Cortex of kidney (tissue), 1 donor: ENCODE data around the gene TOR1A.

Source experiments
- DNase-seq: peaks from one replicate; lab custom pipeline; 2025; lab: John Stamatoyannopoulos, UW

TOR1A gene, protein sequence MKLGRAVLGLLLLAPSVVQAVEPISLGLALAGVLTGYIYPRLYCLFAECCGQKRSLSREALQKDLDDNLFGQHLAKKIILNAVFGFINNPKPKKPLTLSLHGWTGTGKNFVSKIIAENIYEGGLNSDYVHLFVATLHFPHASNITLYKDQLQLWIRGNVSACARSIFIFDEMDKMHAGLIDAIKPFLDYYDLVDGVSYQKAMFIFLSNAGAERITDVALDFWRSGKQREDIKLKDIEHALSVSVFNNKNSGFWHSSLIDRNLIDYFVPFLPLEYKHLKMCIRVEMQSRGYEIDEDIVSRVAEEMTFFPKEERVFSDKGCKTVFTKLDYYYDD

DNA sequence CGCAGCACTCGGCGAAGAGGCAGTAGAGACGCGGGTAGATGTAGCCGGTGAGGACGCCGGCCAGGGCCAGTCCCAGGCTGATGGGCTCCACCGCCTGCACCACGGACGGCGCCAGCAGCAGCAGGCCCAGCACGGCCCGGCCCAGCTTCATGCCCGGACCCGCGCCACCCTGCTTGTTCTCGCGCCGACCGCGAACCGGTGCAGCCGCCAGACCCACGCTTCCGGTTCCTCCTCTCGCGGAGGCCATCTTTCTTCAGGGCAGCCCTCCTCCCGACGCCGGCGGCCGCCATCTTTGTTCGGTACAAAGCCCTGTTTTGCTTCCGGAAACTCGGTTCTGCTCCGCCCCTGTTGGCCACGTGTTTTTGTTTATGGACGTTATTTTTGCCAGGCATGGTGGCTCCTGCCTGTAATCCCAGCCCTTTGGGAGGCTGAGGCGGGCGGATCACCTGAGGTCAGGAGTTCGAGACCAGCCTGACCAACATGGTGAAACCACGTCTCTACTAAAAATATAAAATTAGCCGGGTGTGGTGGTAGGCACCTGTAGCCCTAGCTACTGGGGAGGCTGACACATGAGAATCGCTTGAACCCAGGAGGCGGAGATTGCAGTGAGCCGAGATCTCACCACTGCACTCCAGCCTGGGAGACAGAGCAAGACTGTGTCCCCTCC lies at the start of gene TOR1A:
Gene TOR1A (minus strand): TSS at position 202 of the 667 bp plus-strand sequence. CDS start 51 bp downstream, at position 151.
- DNase-seq = no peak

- no peak for DNase-seq
Observed at GRCh38 chr9:129871046-129871445, 47.1 kb upstream of the TOR1A start.

DNA sequence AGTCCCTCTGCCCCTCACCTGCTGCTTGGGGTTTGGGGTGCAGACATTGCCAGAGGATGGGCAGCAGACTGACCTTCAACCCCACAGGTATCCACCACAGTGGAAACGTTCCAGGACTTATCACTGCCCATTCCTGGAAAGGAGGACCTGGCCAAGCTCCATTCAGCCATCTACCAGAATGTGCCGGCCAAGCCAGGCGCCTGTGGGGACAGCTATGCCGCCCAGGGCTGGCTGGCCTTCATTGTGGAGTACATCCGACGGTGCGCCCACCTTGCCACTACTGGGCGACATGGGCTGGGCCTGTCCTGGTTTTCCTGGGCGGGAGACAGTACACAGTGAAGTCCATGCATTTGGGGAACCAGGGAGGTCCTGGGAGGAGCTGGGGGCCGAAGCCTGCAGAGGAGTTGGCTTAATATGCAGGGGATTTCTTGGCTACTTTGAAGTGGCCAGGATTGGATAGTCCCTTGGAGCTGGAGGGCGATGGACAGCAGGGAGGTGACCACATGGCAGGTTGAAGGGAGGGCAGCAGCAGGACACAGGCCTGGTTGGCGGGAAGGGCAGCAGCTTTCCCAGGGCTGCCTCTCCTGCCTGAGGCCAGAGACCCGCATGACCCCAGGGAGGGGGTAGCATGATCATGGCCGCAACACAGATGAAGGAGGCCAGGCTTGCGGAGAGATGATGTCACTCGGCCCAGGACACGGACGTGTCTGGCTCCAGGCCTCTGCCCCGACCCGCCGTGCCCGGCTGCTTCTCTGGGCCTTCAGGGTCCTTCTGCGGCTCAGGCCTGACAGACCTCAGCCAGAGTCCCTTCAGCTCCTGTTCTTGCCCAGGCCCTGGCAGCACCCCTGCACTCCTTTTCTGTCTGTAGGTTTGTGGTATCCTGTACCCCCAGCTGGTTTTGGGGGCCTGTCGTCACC lies 45.9 kb upstream of the TOR1A start:
- no peak for DNase-seq

- no peak for DNase-seq
Observed at GRCh38 chr9:129868872-129869486, 45.0 kb upstream of the TOR1A start.

DNA sequence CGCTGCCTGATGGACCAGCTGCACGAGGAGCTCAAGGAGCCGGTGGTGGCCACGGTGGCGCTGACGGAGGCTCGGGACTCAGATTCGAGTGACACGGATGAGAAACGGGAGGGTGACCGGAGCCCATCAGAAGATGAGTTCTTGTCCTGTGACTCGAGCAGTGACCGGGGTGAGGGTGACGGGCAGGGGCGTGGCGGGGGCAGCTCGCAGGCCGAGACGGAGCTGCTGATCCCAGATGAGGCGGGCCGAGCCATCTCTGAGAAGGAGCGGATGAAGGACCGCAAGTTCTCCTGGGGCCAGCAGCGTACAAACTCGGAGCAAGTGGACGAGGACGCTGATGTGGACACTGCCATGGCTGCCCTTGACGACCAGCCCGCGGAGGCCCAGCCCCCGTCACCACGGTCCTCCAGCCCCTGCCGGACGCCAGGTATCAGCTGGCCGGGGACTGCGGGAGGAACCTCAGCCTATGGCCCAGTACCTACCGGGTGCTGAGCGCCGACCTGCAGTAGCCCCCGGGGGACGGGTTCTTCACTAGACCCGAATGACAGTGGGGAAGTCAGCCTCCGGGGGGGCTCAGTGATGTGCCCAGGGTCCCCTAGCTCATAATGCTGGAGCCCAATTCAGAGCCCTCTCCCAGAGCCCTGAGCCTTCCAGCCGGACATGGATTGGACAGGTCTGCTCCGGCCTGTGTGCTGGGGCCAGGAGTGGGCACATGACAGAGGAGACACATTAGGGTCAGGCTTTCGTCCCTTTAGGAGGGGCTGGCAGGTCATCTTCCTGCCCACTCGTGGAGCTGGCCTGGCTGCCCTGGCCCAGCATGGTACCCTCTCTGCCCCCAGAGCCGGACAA lies 44.3 kb upstream of the TOR1A start:
- no peak for DNase-seq

- no peak for DNase-seq
Observed at GRCh38 chr9:129867136-129868022, 43.4 kb upstream of the TOR1A start.

DNA sequence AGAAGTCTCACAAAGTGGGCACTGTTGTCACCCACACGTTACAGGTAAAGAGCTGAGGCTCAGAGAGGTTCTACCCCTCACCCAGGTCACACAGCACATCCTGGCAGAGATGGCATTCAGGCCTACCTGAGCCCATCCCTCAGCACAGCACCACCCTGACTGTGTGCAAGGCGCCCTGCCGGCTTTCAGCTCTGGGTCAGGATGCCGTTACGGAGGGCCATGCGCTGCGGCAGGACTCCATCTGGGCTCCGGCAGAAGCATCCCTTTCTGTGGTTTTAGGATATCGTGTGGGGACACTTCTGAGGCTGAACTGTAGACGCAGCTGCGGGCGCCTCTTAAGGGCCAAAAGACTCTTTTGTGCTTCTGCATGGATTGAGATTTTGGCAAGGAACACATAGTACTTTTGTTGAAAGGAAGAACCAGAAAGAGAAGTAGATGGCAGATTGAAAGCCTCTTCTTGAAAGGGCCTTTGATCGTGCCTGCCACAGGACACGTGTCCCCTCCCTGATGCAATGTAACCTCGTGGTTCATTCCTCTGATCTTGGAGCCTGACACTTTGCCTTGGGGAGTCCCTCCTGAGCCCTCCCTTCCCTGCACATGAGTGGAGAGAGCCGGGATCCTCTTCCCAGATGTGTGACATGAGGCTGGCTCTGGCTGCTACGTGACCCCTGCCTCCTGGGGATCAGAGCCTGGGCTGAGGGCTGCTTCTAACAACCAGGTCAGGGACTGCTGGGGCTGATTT lies 42.6 kb upstream of the TOR1A start:
- DNase-seq = no peak

DNA sequence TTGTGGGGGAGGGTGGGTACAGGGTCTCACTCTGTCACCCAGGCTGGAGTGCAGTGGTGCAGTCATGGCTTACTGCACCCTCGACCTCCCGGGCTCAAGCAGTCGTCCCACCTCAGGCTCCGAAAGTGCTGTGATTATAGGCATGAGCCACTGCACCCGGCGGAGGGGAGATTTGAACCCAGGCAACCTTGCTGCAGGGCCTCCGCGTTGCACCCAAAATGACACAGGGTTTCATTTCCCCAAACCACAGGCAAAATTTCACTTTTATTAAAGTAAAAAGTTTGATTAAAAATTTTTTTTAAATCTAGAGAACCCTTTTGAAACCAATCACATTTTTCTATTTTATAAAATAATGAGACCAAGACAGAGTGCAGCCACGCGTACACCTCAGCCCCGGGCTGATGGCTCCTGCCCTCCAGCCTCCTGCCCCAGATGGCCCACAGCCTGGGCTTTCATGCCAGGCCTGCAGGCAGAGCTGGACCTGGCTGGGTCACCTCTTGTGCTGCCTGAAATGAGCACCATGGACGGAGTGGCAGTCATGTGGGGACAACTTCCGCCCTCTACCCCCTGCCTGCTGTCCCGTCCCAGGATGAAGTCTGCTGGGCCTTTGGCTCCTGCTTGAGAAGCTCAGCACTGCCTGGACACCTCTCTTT lies 41.9 kb upstream of the TOR1A start:
- DNase-seq = no peak

DNA sequence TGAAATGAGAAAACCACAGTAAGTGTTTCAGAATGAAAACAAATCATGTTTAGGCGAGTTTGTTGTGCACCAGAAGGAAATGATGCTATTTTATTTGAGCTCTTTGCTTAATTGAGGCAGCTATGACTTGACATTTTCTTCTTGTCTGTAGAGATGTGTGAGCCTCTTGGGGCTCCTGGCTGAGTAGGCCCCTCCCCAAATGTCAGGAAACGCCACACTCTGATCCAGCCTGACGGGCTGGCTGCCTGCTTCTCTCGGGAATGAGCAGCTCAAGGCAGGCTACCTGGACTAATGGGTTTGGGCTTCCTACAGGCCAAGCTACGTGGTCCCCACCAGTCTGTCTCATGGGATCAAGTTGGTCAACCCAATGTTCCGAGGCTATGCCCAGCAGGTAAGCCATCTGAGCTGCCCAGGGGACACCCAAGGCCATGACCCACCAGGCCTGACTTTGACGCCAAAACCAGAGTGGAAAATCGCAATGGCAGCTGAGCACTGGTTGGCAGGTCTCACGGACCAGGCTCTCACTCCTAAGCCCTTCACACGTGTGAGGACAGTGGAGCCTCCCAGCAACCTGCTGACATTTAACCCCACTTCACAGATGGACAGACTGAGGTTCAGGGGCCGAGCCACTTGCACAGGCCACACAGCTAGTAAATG lies 41.2 kb upstream of the TOR1A start:
- DNase-seq = no peak

GRCh38 chr9:129863059-129863690 lies 39.2 kb upstream of the TOR1A start:
- no peak for DNase-seq

DNA sequence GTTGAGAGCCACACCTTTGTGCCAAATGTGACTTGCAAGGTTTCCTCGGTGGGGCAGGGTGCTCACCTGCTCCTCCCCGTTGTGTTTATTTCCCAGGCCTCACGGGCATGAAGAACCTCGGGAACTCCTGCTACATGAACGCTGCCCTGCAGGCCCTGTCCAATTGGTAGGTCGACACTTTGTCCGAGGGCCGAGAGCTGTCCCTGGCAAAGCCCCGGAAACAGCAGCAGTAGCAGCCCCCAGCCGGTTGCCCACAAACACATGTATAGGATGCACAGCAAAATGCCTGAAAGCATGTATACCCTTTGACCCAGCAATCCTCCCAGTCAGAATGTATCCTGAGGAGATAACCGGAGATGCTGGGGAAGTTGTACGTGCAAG lies 37.5 kb upstream of the TOR1A start:
- DNase-seq = no peak

DNA sequence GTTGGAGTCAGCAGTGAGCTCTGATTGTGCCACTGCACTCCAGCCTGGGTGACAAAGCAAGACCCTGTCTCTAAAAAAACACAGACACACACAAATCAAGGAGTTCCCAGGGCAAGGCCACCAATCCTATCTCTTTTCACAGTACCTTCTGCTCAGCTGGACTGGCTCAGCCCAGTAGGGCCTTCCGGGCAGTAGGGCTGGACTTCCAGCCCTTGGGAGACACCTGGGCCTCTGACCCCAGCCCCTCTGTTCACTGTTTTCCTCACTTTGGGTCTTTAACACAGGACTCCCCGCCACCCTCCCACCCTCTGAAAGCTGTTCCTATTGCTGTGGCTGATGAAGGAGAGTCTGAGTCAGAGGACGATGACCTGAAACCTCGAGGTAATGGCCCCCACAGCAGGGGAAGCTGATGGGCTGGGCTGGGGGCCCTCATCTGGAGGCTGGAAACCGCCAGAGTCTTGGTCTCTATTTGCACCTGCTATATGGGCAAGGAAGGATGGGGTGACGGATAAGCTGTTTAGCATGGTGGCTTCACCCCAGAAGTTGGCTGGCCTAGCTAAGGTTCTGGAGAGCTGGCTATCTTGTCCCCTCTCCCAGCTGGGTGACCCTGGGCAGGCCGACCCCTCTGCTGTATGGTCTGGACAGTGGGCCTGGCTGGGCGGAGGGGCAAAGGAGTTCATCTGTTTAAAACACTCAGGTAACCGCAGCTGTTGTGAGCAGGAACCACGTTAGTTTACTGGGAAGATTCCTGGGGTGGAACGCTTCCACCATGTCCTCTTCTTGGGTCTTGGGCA lies 36.9 kb upstream of the TOR1A start:
- DNase-seq = no peak

GRCh38 chr9:129858167-129858962 lies 34.4 kb upstream of the TOR1A start:
- DNase-seq = no peak

DNA sequence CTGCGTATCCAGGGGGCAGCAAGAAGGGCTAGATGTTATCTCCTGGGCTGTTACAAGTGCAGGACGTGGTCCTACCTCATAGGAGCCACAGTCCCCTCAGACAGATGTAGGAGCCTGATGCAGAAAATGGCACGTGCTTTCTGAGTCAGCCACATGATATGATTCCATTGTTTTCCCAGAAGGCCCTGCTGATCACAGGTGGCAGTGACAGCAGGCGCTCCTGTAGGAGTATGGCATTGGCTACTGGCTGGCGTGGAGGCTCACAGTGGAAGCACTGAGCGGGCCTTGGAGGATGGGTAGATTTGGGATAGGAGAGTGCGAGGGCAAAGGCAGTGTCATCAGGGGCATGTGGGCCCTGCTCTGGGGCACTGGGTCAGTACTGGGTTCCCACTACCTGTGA lies 33.3 kb upstream of the TOR1A start:
- DNase-seq = no peak

DNA sequence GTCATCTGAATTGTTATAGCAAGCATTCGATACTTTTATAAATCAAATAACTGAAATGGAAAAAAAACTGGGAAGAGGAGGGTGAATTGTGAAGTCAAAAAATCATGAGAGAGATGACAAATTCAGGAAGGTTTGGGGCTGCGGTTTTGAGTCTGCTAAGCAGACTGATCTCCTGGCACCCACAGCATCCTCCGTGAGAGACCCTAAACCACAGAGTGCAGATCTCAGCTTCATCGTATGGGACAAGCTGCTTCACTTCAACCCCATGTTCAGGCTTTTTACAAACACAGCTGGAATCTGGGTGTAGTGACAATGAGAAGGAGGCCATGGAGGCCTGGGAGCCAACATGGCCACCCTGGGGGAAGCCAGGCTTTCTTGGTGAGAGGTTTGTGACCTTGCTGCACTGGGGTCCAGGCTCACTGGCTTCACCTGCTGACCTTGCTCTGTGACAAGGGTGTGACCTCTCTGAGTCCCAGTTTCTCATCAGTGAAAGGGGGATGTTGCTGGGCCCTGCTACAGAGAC lies 30.7 kb upstream of the TOR1A start:
- DNase-seq = no peak

GRCh38 chr9:129853614-129854013 lies 29.7 kb upstream of the TOR1A start:
- no peak for DNase-seq
